Left lung (tissue), 10 donors: ENCODE measurements around the gene GATD1. TPM values are rescaled to one million over a fixed set of nuclear protein-coding genes. Genes with fewer than 3 reads are reported as not detected.

Experiments used
- ATAC-seq: fragments of 200-7000 bp; cut with Tn5 transposase; one replicate; pipeline ENCODE4 v1.9.1; 2020; ENCODE audit warnings: moderate library complexity
- DNase-seq, 4 donors: peaks; one replicate each; pipeline ENCODE4 v3.0.0-alpha.2; 2013 to 2020
- H3K27ac ChIP-seq, 2 donors: fragments of 200-600 bp; sonication (generic) in 1 of 2; one replicate each; pipeline versions ENCODE4 v1.5.0 to v1.8.0; 2020 to 2021
- H3K27me3 ChIP-seq, 2 donors: fragments of 200-600 bp; sonication (generic) in 1 of 2; one replicate each; pipeline versions ENCODE4 v1.5.0 to v1.8.0; 2020 to 2021
- H3K36me3 ChIP-seq, 2 donors: fragments of 200-600 bp; sonication (generic) in 1 of 2; one replicate each; pipeline versions ENCODE4 v1.5.0 to v1.8.0; 2020 to 2021
- H3K4me1 ChIP-seq, 2 donors: fragments of 200-600 bp; one replicate each; pipeline ENCODE4 v1.8.0; 2021
- H3K4me3 ChIP-seq, 2 donors: fragments of 200-600 bp; sonication (generic) in 1 of 2; one replicate each; pipeline versions ENCODE4 v1.5.0 to v1.8.0; 2020 to 2021; ENCODE audit warnings: mild to moderate bottlenecking in 1 of 2
- H3K9me3 ChIP-seq, 2 donors: fragments of 200-600 bp; sonication (generic) in 1 of 2; one replicate each; pipeline versions ENCODE4 v1.5.0 to v1.8.0; 2020 to 2021
- intact Hi-C, 2 donors: fragments of 100-400 bp; cut with DNase I; formaldehyde crosslinking; loops; one replicate each; pipeline versions ENCODE4 v1.11.2 to v1.14.2; 2022
- polyA plus RNA-seq, 6 donors: library from polyadenylated mRNA; unstranded; fragments of 120-200 nt; gene quantifications; one replicate each; pipeline ENCODE4 v1.2.1, GENCODE V29; 2013; ENCODE audit not compliant: insufficient read length in 6 of 6
- total RNA-seq, 2 donors: library from RNA; stranded (reverse); fragmentation: NEBNext Ultra II Directional; extraction: Animal tissue kit (Norgen Biotek cat#: 25700); gene quantifications; one replicate each; pipeline ENCODE4 v1.2.1, GENCODE V29; 2021
- TF ChIP-seq, protein P1 (sequence below), 2 donors: fragments of 200-600 bp; sonication (generic) in 1 of 2; IDR thresholded peaks; one replicate each; pipeline versions ENCODE4 v1.5.0 to v1.8.0; 2021; ENCODE audit warnings: antibody characterized with exemption in 2 of 2
- donor health status: DM: no; HTN: yes; CAD: no.
- donor health status: DM: no; HTN: no; CAD: no.

GATD1 gene
- total and polyA plus RNA-seq, 8 donors: 51.7 to 87.1 (median 64.7) TPM

DNA sequence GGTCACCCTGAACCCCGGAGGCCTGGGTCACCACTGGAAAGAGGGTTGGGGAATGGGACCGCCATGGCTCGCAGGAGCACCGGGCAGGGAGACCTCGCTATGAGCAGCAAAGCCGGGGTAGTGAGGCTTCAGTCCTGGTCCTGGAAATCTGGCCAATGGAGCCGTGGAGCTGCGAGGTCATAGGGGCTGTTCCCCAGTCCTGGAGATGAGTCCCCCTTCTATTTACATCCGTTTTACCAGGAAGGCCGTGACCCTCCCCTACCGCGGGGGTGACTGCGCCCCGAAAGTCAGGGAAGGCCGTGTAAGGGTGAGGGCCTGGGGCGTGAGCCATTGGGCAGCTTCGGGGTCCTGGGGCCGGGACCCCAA is 27.3 kb upstream of the GATD1 start:
- Histone ChIP-seq H3K9me3 (no peaks in the 10 kb centered on the region), H3K4me3 (peak overlapping the region; percentile 66 to 68), H3K36me3 (peaks cover 0 to 30% of the 10 kb centered on the region in 2 donors), H3K4me1 (peaks cover 21 to 46% of the 10 kb centered on the region in 2 donors), H3K27me3 (no peaks in the 10 kb centered on the region), H3K27ac (peak overlapping the region; percentile 83 to 89)
- intact Hi-C loops: no loop called here
- TF ChIP-seq, protein P1, sequence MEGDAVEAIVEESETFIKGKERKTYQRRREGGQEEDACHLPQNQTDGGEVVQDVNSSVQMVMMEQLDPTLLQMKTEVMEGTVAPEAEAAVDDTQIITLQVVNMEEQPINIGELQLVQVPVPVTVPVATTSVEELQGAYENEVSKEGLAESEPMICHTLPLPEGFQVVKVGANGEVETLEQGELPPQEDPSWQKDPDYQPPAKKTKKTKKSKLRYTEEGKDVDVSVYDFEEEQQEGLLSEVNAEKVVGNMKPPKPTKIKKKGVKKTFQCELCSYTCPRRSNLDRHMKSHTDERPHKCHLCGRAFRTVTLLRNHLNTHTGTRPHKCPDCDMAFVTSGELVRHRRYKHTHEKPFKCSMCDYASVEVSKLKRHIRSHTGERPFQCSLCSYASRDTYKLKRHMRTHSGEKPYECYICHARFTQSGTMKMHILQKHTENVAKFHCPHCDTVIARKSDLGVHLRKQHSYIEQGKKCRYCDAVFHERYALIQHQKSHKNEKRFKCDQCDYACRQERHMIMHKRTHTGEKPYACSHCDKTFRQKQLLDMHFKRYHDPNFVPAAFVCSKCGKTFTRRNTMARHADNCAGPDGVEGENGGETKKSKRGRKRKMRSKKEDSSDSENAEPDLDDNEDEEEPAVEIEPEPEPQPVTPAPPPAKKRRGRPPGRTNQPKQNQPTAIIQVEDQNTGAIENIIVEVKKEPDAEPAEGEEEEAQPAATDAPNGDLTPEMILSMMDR (IDR thresholded peaks at IDR 0.05): no peak
- ATAC-seq: no peak
- DNase-seq: no peak

GRCh38 chr11:803770-804598 is 26.7 kb upstream of the GATD1 start:
- no peaks in the 10 kb centered on the region for H3K9me3 ChIP-seq
- intact Hi-C loops: no loop called here
- no peak for ATAC-seq
- peak overlapping the region; percentile 66 to 68 for H3K4me3 ChIP-seq
- H3K27me3 ChIP-seq: no peaks in the 10 kb centered on the region
- DNase-seq: no peak
- peaks cover 0 to 31% of the 10 kb centered on the region in 2 donors for H3K36me3 ChIP-seq
- H3K4me1 ChIP-seq: peaks cover 21 to 45% of the 10 kb centered on the region in 2 donors
- peak overlapping the region in 1 of 2 donors; percentile 83 for H3K27ac ChIP-seq
- TF ChIP-seq, protein P1 (IDR thresholded peaks at IDR 0.05): no peak

DNA sequence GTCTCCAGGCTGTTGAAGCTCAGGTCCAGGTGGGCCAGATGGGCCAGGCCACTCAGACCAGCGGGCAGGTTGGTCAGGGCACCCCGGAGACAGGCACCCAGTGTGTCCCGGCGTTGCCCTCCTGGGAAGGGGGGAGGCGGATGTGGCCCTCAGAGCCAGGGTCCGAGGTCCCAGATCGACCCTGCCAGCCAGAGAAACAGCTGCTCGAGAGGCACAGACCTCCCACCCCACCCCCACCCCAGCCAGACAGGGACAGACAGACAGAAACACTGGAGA is 26.1 kb upstream of the GATD1 start:
- Histone ChIP-seq H3K4me3 (no peak overlapping the region), H3K27me3 (no peaks in the 10 kb centered on the region), H3K9me3 (no peaks in the 10 kb centered on the region), H3K4me1 (peaks cover 16 to 44% of the 10 kb centered on the region in 2 donors), H3K36me3 (peaks cover 0 to 31% of the 10 kb centered on the region in 2 donors), H3K27ac (no peak overlapping the region)
- intact Hi-C loops: no loop called here
- no peak for DNase-seq
- ATAC-seq: no peak
- TF ChIP-seq, protein P1 (IDR thresholded peaks at IDR 0.05): no peak

- H3K36me3 ChIP-seq: peaks cover 0 to 31% of the 10 kb centered on the region in 2 donors
- intact Hi-C loops: no loop called here
- no peak overlapping the region for H3K27ac ChIP-seq
- TF ChIP-seq, protein P1 (IDR thresholded peaks at IDR 0.05): no peak
- ATAC-seq: no peak
- H3K4me1 ChIP-seq: peaks cover 14 to 41% of the 10 kb centered on the region in 2 donors
- no peak overlapping the region for H3K4me3 ChIP-seq
- no peaks in the 10 kb centered on the region for H3K27me3 ChIP-seq
- no peaks in the 10 kb centered on the region for H3K9me3 ChIP-seq
- no peak for DNase-seq
These were observed 25.6 kb upstream of the GATD1 start for GRCh38 chr11:802693-803466.

- peaks cover 15 to 42% of the 10 kb centered on the region in 2 donors for H3K4me1 ChIP-seq
- DNase-seq (no peak), ATAC-seq (no peak)
- no peaks in the 10 kb centered on the region for H3K9me3 ChIP-seq
- H3K27ac ChIP-seq: no peak overlapping the region
- H3K27me3 ChIP-seq: no peaks in the 10 kb centered on the region
- intact Hi-C loops: no loop called here
- TF ChIP-seq, protein P1 (IDR thresholded peaks at IDR 0.05): no peak
- peaks cover 0 to 31% of the 10 kb centered on the region in 2 donors for H3K36me3 ChIP-seq
- no peak overlapping the region for H3K4me3 ChIP-seq
These were observed 24.8 kb upstream of the GATD1 start for GRCh38 chr11:802018-802617.
